ENCODE data around the gene CT47C1. TPM values are rescaled to one million over a fixed set of nuclear protein-coding genes. Genes with fewer than 3 reads are reported as not detected.

Gene CT47C1
- total RNA-seq, 1 experiment from 2014 or later, result not detected

DNA sequence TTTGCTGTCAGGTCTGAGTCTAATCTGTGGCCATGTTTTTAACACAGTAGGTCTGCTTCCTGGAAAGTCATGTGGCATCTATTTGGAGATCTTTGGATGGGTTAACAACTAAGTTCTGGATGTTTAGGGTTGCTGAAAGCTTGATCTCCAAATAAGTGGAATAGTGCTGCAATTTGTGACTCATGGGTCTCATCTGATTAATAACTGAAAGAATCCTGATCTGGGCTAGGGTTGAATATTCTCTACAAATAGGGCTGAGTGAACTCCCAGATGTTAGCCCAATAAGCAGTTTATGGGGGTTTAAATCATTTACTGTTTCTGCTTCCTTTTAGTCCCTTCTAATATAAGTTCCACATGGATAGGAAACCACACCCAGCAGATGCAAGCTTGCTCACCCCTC lies 23.1 kb downstream of the CT47C1 start:
- TF ChIP-seq, protein P1, sequence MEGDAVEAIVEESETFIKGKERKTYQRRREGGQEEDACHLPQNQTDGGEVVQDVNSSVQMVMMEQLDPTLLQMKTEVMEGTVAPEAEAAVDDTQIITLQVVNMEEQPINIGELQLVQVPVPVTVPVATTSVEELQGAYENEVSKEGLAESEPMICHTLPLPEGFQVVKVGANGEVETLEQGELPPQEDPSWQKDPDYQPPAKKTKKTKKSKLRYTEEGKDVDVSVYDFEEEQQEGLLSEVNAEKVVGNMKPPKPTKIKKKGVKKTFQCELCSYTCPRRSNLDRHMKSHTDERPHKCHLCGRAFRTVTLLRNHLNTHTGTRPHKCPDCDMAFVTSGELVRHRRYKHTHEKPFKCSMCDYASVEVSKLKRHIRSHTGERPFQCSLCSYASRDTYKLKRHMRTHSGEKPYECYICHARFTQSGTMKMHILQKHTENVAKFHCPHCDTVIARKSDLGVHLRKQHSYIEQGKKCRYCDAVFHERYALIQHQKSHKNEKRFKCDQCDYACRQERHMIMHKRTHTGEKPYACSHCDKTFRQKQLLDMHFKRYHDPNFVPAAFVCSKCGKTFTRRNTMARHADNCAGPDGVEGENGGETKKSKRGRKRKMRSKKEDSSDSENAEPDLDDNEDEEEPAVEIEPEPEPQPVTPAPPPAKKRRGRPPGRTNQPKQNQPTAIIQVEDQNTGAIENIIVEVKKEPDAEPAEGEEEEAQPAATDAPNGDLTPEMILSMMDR (IDR thresholded peaks at IDR 0.05; ENCODE audit: unreplicated experiment), result no peak
- intact Hi-C loops (cut with micrococcal nuclease; ENCODE audit: unreplicated experiment), result no loop called here
- BruUV-seq (replicated peaks), result no TSS peak
- Mint-ChIP-seq H3K4me3 (ENCODE audit: low read depth, unreplicated experiment) (no peak overlapping the region), H3K36me3 (ENCODE audit: insufficient read depth, unreplicated experiment) (no peaks in the 10 kb centered on the region), H3K9me3 (ENCODE audit: low read depth, unreplicated experiment) (no peaks in the 10 kb centered on the region), H3K4me1 (ENCODE audit: low read depth, unreplicated experiment) (no peaks in the 10 kb centered on the region), H3K27ac (ENCODE audit: unreplicated experiment) (no peak overlapping the region), H3K27me3 (ENCODE audit: unreplicated experiment) (peaks cover 47% of the 10 kb centered on the region)
- CTCF ChIA-PET, result no interaction called here
- DNase-seq, result no peak

DNA sequence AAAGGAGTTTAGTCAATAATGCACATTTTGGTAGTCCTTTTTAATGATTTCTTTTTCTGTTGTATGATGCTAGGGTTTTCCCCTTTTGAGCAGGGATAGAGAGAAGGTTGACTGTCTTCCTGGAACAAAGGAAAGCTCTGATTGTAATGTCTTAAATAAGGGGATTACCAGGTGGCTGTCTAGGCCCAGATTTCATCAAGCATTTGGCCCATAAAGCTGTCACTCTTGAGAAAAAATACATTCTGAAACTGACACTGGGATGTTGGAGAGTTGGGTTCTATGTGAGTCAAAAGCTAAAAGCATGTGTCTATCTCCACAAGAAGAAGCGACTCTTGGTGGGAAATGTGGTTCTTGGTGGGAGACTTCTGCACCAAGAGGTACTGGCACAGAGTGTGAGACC lies 28.4 kb downstream of the CT47C1 start:
- Mint-ChIP-seq H3K4me3 (ENCODE audit: low read depth, unreplicated experiment) (no peak overlapping the region), H3K4me1 (ENCODE audit: low read depth, unreplicated experiment) (no peaks in the 10 kb centered on the region), H3K27ac (ENCODE audit: unreplicated experiment) (no peak overlapping the region), H3K9me3 (ENCODE audit: low read depth, unreplicated experiment) (no peaks in the 10 kb centered on the region), H3K36me3 (ENCODE audit: insufficient read depth, unreplicated experiment) (no peaks in the 10 kb centered on the region), H3K27me3 (ENCODE audit: unreplicated experiment) (peaks cover 54% of the 10 kb centered on the region)
- no TSS peak for BruUV-seq (replicated peaks)
- DNase-seq, result no peak
- intact Hi-C loops (cut with micrococcal nuclease; ENCODE audit: unreplicated experiment), result no loop called here
- CTCF ChIA-PET, result interaction anchor here (1.3 kb wide), 1 partner anchor 18 kb away, joined by 4 read pairs; no protein-coding TSS in a partner anchor
- TF ChIP-seq, protein P1 (IDR thresholded peaks at IDR 0.05; ENCODE audit: unreplicated experiment), result no peak

DNA sequence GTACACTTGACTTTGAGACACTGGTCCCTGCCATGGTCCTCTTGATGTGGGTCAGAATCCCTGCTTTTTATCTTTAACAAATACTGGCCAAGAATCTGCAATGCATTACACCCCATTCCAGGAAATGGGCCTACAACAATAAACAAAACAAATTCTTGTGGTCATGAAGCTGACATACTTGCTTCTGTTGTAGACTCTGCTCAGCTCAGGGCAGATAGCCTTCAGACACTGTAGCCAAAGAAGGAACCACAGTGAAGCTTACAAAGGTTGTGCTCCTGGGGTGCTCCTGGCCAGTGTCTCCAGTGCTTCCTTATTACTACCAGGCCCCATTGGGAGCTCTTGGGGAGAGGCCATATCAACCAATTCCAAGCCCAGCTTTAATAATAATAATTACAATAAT lies 33.0 kb downstream of the CT47C1 start:
- intact Hi-C loops (cut with micrococcal nuclease; ENCODE audit: unreplicated experiment), result no loop called here
- peaks cover 24% of the 10 kb centered on the region for H3K27me3 Mint-ChIP-seq (ENCODE audit: unreplicated experiment)
- BruUV-seq (replicated peaks), result no TSS peak
- H3K27ac Mint-ChIP-seq (ENCODE audit: unreplicated experiment), result no peak overlapping the region
- no peaks in the 10 kb centered on the region for H3K9me3 Mint-ChIP-seq (ENCODE audit: low read depth, unreplicated experiment)
- H3K4me1 Mint-ChIP-seq (ENCODE audit: low read depth, unreplicated experiment), result no peaks in the 10 kb centered on the region
- CTCF ChIA-PET, result no interaction called here
- TF ChIP-seq, protein P1 (IDR thresholded peaks at IDR 0.05; ENCODE audit: unreplicated experiment), result no peak
- no peak for DNase-seq
- no peak overlapping the region for H3K4me3 Mint-ChIP-seq (ENCODE audit: low read depth, unreplicated experiment)
- no peaks in the 10 kb centered on the region for H3K36me3 Mint-ChIP-seq (ENCODE audit: insufficient read depth, unreplicated experiment)

DNA sequence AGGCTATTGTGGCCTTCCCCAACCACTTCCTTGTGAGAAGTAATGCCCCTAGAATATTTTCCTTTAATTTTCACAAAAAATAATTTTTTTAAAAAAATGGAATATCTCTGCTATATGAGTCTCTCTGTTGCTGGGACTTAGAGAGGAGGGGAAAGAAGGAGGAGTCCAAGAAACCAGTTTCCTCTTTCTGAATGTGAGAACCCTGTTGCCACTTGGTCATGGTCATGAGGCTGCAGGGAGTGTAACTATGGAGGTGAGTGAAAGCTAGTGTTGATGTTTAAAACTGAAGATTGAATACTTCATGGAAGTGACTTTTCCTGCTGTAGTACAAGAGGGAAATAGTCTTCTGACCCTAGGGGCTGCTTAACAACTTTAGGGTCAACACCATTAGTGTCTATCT lies 34.4 kb downstream of the CT47C1 start:
- TF ChIP-seq, protein P1 (IDR thresholded peaks at IDR 0.05; ENCODE audit: unreplicated experiment), result no peak
- H3K36me3 Mint-ChIP-seq (ENCODE audit: insufficient read depth, unreplicated experiment), result no peaks in the 10 kb centered on the region
- no peak overlapping the region for H3K27ac Mint-ChIP-seq (ENCODE audit: unreplicated experiment)
- no peak for DNase-seq
- H3K4me1 Mint-ChIP-seq (ENCODE audit: low read depth, unreplicated experiment), result no peaks in the 10 kb centered on the region
- intact Hi-C loops (cut with micrococcal nuclease; ENCODE audit: unreplicated experiment), result no loop called here
- H3K9me3 Mint-ChIP-seq (ENCODE audit: low read depth, unreplicated experiment), result no peaks in the 10 kb centered on the region
- peaks cover 24% of the 10 kb centered on the region for H3K27me3 Mint-ChIP-seq (ENCODE audit: unreplicated experiment)
- no peak overlapping the region for H3K4me3 Mint-ChIP-seq (ENCODE audit: low read depth, unreplicated experiment)
- no TSS peak for BruUV-seq (replicated peaks)
- CTCF ChIA-PET, result no interaction called here

All from Calu3 (cell line).